Measurements from ENCODE around the gene GALNT9. TPM values are rescaled to one million over a fixed set of nuclear protein-coding genes. Genes with fewer than 3 reads are reported as not detected.

GALNT9 gene
- polyA plus RNA-seq, 2 of the 4 experiments (the other 2 are of a cell fraction) = 0.66 to 2.8 TPM

GRCh38 chr12:132289356-132290202 lies 39.8 kb downstream of the GALNT9 start:
- 78% methylated on average over 15 of the region's 19 CpGs for WGBS (ENCODE audit: missing lambda C conversion rate)
- no peaks in the 10 kb centered on the region for H3K9me3 ChIP-seq
- H3K4me3 ChIP-seq = no peak overlapping the region
- peaks cover 27% of the 10 kb centered on the region for H3K4me1 ChIP-seq
- ChIA-PET POLR2A (no interaction called here), CTCF (interaction anchor here (1.0 to 2.7 kb wide), 2 partner anchors 125 to 311 kb away, joined by 3 to 10 read pairs; no protein-coding TSS in a partner anchor)
- ATAC-seq (no peak), FAIRE-seq (no peak), DNase-seq (ENCODE audit: low read depth in 1 of 2, low spot score in 1 of 2) (no peak)
- no peak overlapping the region for H3K27ac ChIP-seq
- no peak for TF ChIP-seq ZSCAN20 (CRISPR knock-in tag; IDR thresholded peaks at IDR 0.05)
- no peak for TF ChIP-seq CHD4 (IDR thresholded peaks at IDR 0.05; ENCODE audit: borderline replicate concordance)
- TF ChIP-seq HES2 (IDR thresholded peaks at IDR 0.05) = no peak
- TF ChIP-seq ELK1 (IDR thresholded peaks at IDR 0.05; ENCODE audit: low read depth, low read length) = no peak
- TF ChIP-seq HDAC2 (IDR thresholded peaks at IDR 0.05) = no peak
- TF ChIP-seq NFE2L2 (conservative IDR thresholded peaks at IDR 0.05; ENCODE audit: low read length) = no peak
- TF ChIP-seq HEYL (CRISPR knock-in tag; IDR thresholded peaks at IDR 0.05) = no peak
- TF ChIP-seq POLR2A (IDR thresholded peaks at IDR 0.05; ENCODE audit: low read length) = no peak
- TF ChIP-seq MAX (IDR thresholded peaks at IDR 0.05) = no peak
- H3K4me2 ChIP-seq = no peak overlapping the region

GRCh38 chr12:132288516-132289215 lies 40.7 kb downstream of the GALNT9 start:
- no peak for ATAC-seq
- Histone ChIP-seq H3K9me3 (no peaks in the 10 kb centered on the region), H3K4me3 (no peak overlapping the region), H3K27ac (no peak overlapping the region), H3K4me2 (no peak overlapping the region), H3K4me1 (peaks cover 34% of the 10 kb centered on the region)
- ChIA-PET POLR2A (no interaction called here), CTCF (interaction anchor here (2.7 kb wide), 1 partner anchor 126 kb away, joined by 10 read pairs; no protein-coding TSS in a partner anchor)
- no peak for DNase-seq (ENCODE audit: low read depth in 1 of 2, low spot score in 1 of 2)
- no peak for FAIRE-seq
- TF ChIP-seq EP300 (IDR thresholded peaks at IDR 0.05) = no peak
- TF ChIP-seq POLR2A (IDR thresholded peaks at IDR 0.05; ENCODE audit: low read length) = no peak
- no peak for TF ChIP-seq MAFK (IDR thresholded peaks at IDR 0.05; ENCODE audit: partially characterized antibody)
- 87% methylated on average over 37 of the region's 37 CpGs for WGBS (ENCODE audit: missing lambda C conversion rate)

- no peak overlapping the region for H3K4me2 ChIP-seq
- CTCF ChIA-PET = interaction anchor here (2.7 kb wide), 1 partner anchor 127 kb away, joined by 10 read pairs; no protein-coding TSS in a partner anchor
- 86% methylated on average over 35 of the region's 36 CpGs for WGBS (ENCODE audit: missing lambda C conversion rate)
- TF ChIP-seq EP300 (IDR thresholded peaks at IDR 0.05) (no peak), RCOR1 (IDR thresholded peaks at IDR 0.05; ENCODE audit: low read depth, low read length) (no peak), MAX (IDR thresholded peaks at IDR 0.05) (no peak), HMGXB4 (CRISPR knock-in tag; IDR thresholded peaks at IDR 0.05; ENCODE audit: borderline replicate concordance) (no peak), RFX5 (IDR thresholded peaks at IDR 0.05) (no peak), BHLHE40 (IDR thresholded peaks at IDR 0.05; ENCODE audit: low read depth, low read length) (no peak), PHF8 (IDR thresholded peaks at IDR 0.05; ENCODE audit: borderline replicate concordance, low read depth) (no peak), NR3C1 (IDR thresholded peaks at IDR 0.05) (no peak), E2F6 (IDR thresholded peaks at IDR 0.05; ENCODE audit: borderline replicate concordance, low read depth) (no peak)
- no peak overlapping the region for H3K4me3 ChIP-seq
- POLR2A ChIA-PET = no interaction called here
- no peaks in the 10 kb centered on the region for H3K9me3 ChIP-seq
- no peak for ATAC-seq
- FAIRE-seq = no peak
- H3K4me1 ChIP-seq = peaks cover 39% of the 10 kb centered on the region
- no peak for DNase-seq (ENCODE audit: low read depth in 1 of 2, low spot score in 1 of 2)
- peak overlapping the region in 1 of 2 experiments; percentile 30; a peak in 1 of 6 replicates for H3K27ac ChIP-seq
Measured at GRCh38 chr12:132287391-132288238, 41.8 kb downstream of the GALNT9 start.

Data from A549 (cell line).